SH-SY5Y (cell line): Measurements from ENCODE around the gene LRRFIP1.

Experiments used
- GATA2 ChIP-seq: IDR thresholded peaks from 2 replicates; pipeline ENCODE4 v1.6.1; 2011; ENCODE audit warnings: mild to moderate bottlenecking, low read depth, low read length
- GATA3 ChIP-seq: IDR thresholded peaks from 2 replicates; pipeline ENCODE4 v1.6.1; 2011; ENCODE audit warnings: low read depth, mild to moderate bottlenecking, low read length, moderate library complexity

DNA sequence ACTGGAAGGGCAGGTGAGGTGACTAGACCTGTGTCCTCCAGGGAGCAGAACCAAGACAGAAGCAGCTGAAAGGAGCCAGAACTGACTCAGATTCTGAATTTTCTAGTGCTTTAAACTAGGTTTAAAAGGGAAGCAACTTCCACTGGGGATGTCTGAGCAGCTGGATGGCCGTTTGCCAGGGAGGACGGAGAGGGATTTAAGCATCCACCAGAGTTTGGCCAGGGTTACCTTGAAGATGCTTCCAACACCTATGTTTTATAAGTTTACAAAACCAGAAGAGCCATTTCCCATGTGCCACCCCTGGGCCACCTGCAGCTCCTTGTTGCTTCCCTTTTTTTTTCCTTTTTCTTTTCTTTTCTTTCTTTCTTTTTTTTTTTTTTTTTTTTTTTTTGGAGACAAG is 122.6 kb downstream of the LRRFIP1 start:
- TF ChIP-seq GATA2 (no peak), GATA3 (no peak)
